Thyroid gland (tissue), 4 donors: Measurements from ENCODE around the gene MYO18A. TPM values are rescaled to one million over a fixed set of nuclear protein-coding genes. Genes with fewer than 3 reads are reported as not detected.
A peak's percentile ranks its signal among the peaks of the same experiment; 100 is the strongest.

Experiments
- DNase-seq, 2 donors: peaks; one replicate each; pipeline ENCODE4 v3.0.0-alpha.2; 2019
- H3K27ac ChIP-seq, 3 donors: fragments of 200-600 bp; sonication (generic); 1 replicate in 2 of 3; 2 replicates in 1 of 3; pipeline ENCODE4 v1.5.1; 2016 to 2019; ENCODE audit warnings: mild to moderate bottlenecking in 1 of 3, moderate library complexity in 1 of 3
- H3K27me3 ChIP-seq: fragments of 200-600 bp; sonication (generic); one replicate; pipeline ENCODE4 v1.5.1; 2019
- H3K36me3 ChIP-seq, 2 donors: fragments of 200-600 bp; sonication (generic); one replicate each; pipeline ENCODE4 v1.5.1; 2016 to 2019
- H3K4me1 ChIP-seq, 2 donors: fragments of 200-600 bp; sonication (generic); one replicate each; pipeline ENCODE4 v1.5.1; 2017 to 2019
- H3K4me3 ChIP-seq, 3 donors: fragments of 200-600 bp; sonication (generic); replicated peaks in 1 of 3; 1 replicate in 2 of 3; 2 replicates in 1 of 3; pipeline ENCODE4 v1.5.1; 2016; ENCODE audit warnings: mild to moderate bottlenecking in 1 of 3
- H3K9me3 ChIP-seq: fragments of 200-600 bp; sonication (generic); one replicate; pipeline ENCODE4 v1.5.1; 2017
- CTCF ChIP-seq, 6 experiments: fragments of 200-600 bp in 3 of 6; fragments of 450-650 bp in 3 of 6; sonication (generic) in 3 of 6; IDR thresholded peaks; one replicate each; pipeline ENCODE4 v1.5.1; 2016 to 2019; ENCODE audit warnings: antibody characterized with exemption in 6 of 6, mild to moderate bottlenecking in 2 of 6, inconsistent platforms in 1 of 6, moderate library complexity in 1 of 6
- POLR2A ChIP-seq, 2 donors: fragments of 450-650 bp; IDR thresholded peaks; one replicate each; pipeline ENCODE4 v1.6.1; 2017; ENCODE audit warnings: antibody characterized with exemption in 2 of 2, mild to moderate bottlenecking in 2 of 2, moderate library complexity in 1 of 2
- WGBS, 2 donors: methylation state at CpG; one replicate each; pipeline ENCODE4 v1.1.5; 2017; 5-methylcytosine and 5-hydroxymethylcytosine counted together
- intact Hi-C: fragments of 100-400 bp; cut with DNase I; formaldehyde crosslinking; loops from one replicate; pipeline ENCODE4 v1.15.1; 2023
- total RNA-seq, 4 donors: library from RNA; depleted of rRNA; stranded (reverse); fragments of >200 nt; gene quantifications; one replicate each; pipeline ENCODE4 v1.2.3, GENCODE V29; 2016

The MYO18A gene
- total RNA-seq, 4 donors from 2014 or later = 32.1 to 49.8 (median 40.6) TPM

DNA sequence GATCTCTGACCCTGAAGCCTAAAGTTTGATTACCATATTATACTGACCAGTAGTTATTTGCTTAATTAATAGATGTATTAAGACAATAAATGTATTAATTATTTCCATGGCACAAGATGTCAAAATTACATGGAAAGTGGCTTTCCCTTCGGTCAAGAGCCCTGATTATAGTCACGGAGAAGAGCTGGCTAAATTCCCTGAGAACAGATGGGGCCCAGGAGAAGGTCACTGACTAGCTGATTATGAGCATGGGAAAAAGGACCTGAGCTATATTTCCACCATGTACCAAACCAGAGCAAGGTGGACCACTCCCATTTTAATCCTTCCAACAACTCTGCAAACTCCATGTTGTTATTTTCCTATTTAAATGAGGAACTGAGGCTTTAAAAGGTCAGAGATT is 12.9 kb upstream of the MYO18A start:
- no peak for DNase-seq
- no peak for TF ChIP-seq CTCF (IDR thresholded peaks at IDR 0.05)
- TF ChIP-seq POLR2A (IDR thresholded peaks at IDR 0.05) = no peak

DNA sequence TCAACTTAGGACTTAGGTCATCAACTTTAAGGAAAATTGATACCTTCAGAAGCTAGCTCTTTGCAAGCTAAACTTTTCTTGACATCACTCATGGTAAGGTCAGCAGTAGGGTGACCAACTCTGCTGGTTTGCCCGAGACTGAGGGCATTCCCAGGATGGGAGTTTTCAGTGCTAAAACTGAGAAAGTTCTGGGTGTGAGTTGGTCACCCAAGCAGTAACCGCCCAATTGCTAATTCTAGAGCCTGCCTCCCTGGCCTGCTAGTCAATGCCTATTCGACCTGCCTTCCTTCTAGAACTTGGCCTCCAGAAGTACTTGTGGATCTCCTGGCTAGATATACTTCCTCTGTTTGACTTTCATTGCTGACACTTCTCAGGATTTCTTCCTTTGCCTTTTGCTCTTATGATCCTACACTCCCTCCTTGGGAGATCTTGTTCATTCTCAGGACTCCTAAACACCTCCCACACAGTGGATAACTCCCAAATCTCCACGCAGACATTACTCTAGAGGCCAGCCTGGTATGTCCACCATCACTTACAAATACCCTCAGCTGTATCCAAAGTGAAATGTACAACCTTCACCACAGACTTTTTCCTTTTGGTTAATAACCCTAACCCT is 10.5 kb upstream of the MYO18A start:
- Histone ChIP-seq H3K27me3 (no peaks in the 10 kb centered on the region), H3K4me1 (no peaks in the 10 kb centered on the region), H3K27ac (no peak overlapping the region), H3K36me3 (no peaks in the 10 kb centered on the region), H3K9me3 (no peaks in the 10 kb centered on the region), H3K4me3 (no peak overlapping the region)
- WGBS, 2 donors = 82 to 83% methylated on average over 4 of the region's 4 CpGs
- TF ChIP-seq POLR2A (IDR thresholded peaks at IDR 0.05) = no peak
- no peak for TF ChIP-seq CTCF (IDR thresholded peaks at IDR 0.05)
- no peak for DNase-seq
- intact Hi-C loops = no loop called here

More for the DNA sequence above, 12.9 kb upstream of the MYO18A start:
- Histone ChIP-seq H3K27me3 (no peaks in the 10 kb centered on the region), H3K27ac (no peak overlapping the region), H3K9me3 (no peaks in the 10 kb centered on the region), H3K36me3 (no peaks in the 10 kb centered on the region), H3K4me3 (no peak overlapping the region), H3K4me1 (no peaks in the 10 kb centered on the region)
- 78 to 88% methylated on average over 2 of the region's 2 CpGs for WGBS, 2 donors
- intact Hi-C loops = no loop called here

DNA sequence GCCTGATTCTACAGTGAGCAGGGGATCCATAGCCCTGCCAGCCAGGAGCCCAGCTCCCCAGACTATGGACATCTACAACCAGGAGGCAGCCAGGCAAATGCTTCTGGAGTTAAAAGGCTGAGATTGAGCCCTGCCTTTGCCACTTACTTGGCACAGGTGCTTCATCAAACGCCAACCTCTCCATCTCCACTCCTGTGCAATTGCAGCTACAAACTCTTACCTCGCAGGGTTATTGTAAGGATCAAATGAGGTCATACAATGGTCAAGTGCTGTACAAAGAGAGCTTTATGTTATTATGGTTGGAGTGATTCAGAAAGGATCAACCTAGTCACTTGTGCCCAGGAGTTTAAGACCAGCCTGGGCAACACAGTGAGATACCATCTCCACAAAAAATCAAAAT is 9.8 kb upstream of the MYO18A start:
- no peaks in the 10 kb centered on the region for H3K9me3 ChIP-seq
- no peak overlapping the region for H3K4me3 ChIP-seq
- no peaks in the 10 kb centered on the region for H3K27me3 ChIP-seq
- H3K4me1 ChIP-seq = no peaks in the 10 kb centered on the region
- H3K36me3 ChIP-seq = no peaks in the 10 kb centered on the region
- no peak for TF ChIP-seq CTCF (IDR thresholded peaks at IDR 0.05)
- no peak for TF ChIP-seq POLR2A (IDR thresholded peaks at IDR 0.05)
- intact Hi-C loops = no loop called here
- DNase-seq = no peak
- no peak overlapping the region for H3K27ac ChIP-seq
- 35% methylated on average over 2 of the region's 2 CpGs for WGBS, 2 donors

DNA sequence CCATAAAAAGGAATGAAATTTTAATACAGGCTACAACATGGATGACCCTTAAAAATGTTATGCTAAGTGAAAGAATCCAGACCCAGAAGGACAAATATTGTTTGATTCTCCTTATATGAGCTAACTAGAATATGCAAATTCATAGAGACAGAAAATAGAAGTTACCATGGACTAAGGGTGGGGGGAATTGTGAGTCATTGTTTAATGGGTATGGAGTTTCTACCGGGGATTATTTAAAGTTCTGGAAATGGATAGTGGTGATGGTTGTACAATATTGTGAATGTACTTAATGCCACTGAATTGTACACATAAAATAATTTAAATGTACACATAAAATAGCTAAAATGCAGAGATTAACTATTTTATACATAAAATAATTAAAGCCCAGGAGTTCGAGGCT is 9.2 kb upstream of the MYO18A start:
- DNase-seq = no peak
- WGBS, 2 donors = 83 to 88% methylated on average over 2 of the region's 2 CpGs
- H3K4me3 ChIP-seq = no peak overlapping the region
- no peaks in the 10 kb centered on the region for H3K36me3 ChIP-seq
- no peaks in the 10 kb centered on the region for H3K4me1 ChIP-seq
- H3K9me3 ChIP-seq = no peaks in the 10 kb centered on the region
- H3K27ac ChIP-seq = no peak overlapping the region
- intact Hi-C loops = no loop called here
- no peak for TF ChIP-seq POLR2A (IDR thresholded peaks at IDR 0.05)
- no peaks in the 10 kb centered on the region for H3K27me3 ChIP-seq

DNA sequence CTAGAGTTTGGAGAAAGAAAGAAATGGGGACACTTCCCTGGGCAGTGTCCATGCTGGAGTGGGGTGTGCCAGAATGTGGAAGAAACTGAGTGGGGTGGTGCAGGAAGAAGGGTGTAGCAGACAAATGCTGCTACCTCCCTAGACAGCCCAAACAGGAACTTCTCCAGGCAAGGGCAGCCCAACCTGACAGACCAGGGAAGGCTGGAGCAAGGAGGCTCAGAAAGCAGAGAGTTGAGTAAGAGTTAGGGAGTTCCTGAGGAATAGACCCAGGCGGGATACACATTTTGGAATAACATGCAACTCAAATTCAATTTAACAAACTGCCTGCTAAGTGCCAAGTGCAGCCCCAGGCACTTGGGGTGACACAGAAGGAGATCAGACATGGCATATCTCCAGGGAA is 1.0 kb upstream of the MYO18A start:
- Histone ChIP-seq H3K9me3 (no peaks in the 10 kb centered on the region), H3K4me3 (no peak overlapping the region), H3K27ac (peak overlapping the region in 2 of 3 donors; percentile 84 to 96), H3K36me3 (no peaks in the 10 kb centered on the region), H3K27me3 (no peaks in the 10 kb centered on the region), H3K4me1 (peaks cover 33 to 36% of the 10 kb centered on the region in 2 donors)
- intact Hi-C loops = loop anchor here (5.0 kb wide), 1 partner anchor 34 kb away; no protein-coding TSS in a partner anchor
- 72 to 83% methylated on average over 1 of the region's 1 CpG for WGBS, 2 donors
- DNase-seq = no peak
- TF ChIP-seq POLR2A (IDR thresholded peaks at IDR 0.05) (no peak), CTCF (IDR thresholded peaks at IDR 0.05) (no peak)
